Urinary bladder (tissue), 4 donors: ENCODE measurements around the gene LARGE1. TPM values are rescaled to one million over a fixed set of nuclear protein-coding genes. Genes with fewer than 3 reads are reported as not detected.

Source experiments
- DNase-seq: peaks from one replicate; pipeline ENCODE4 v3.0.0-alpha.2; 2015; ENCODE audit errors: extremely low spot score
- H3K27ac ChIP-seq: one replicate; pipeline ENCODE4 v1.5.1; 2013; ENCODE audit warnings: low read depth, mild to moderate bottlenecking, moderate library complexity
- H3K36me3 ChIP-seq: one replicate; pipeline ENCODE4 v1.6.1; 2013; ENCODE audit warnings: mild to moderate bottlenecking, moderate library complexity; ENCODE audit not compliant: insufficient read depth
- H3K4me1 ChIP-seq: one replicate; pipeline ENCODE4 v1.6.1; 2013; ENCODE audit warnings: mild to moderate bottlenecking, moderate library complexity; ENCODE audit not compliant: insufficient read depth
- H3K4me3 ChIP-seq: one replicate; pipeline ENCODE4 v1.5.1; 2013; ENCODE audit warnings: low read depth, low read length
- WGBS: extraction: QIAGEN DNeasy Blood & Tissue Kit; methylation state at CpG from one replicate; pipeline ENCODE4 v1.1.7; 2013; 5-methylcytosine and 5-hydroxymethylcytosine counted together
- polyA plus RNA-seq: library from polyadenylated mRNA; stranded (reverse); fragments of 200-250 nt; gene quantifications from one replicate; pipeline ENCODE4 v1.2.3, GENCODE V29; 2013
- total RNA-seq: library from RNA; depleted of rRNA; stranded (reverse); fragments of >200 nt; gene quantifications from one replicate; pipeline ENCODE4 v1.2.3, GENCODE V29; 2014
- donor health status: healthy with polysubstance abuse.
- donor health status: healthy.

LARGE1 gene
- total and polyA plus RNA-seq, 2 donors: 27.9 to 34.5 TPM

GRCh38 chr22:33776491-33776890 lies 143.8 kb downstream of the LARGE1 start:
- Histone ChIP-seq H3K4me3 (no peak overlapping the region), H3K4me1 (no peaks in the 10 kb centered on the region), H3K36me3 (no peaks in the 10 kb centered on the region), H3K27ac (no peak overlapping the region)
- 88% methylated on average over 7 of the region's 7 CpGs for WGBS
- no peak for DNase-seq

DNA sequence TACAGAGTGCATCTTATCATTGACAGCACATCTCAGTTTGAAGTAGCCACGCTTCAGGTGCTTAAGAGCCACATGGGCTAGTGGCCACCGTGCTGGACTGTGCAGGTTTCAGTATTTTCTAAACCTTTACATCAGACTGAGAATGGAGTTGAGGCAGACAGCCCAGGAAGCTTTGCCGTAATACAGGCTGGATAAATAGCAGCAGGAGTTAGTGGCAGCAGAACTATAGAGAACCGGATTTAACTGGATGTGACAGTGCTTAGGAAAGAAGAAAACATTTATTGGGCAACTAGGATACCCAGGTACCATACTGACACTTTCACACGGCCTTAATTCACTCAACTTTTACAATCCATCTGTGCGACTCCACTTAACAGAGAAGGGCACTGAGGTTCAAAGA lies 145.5 kb downstream of the LARGE1 start:
- WGBS: 85% methylated on average over 6 of the region's 6 CpGs
- no peaks in the 10 kb centered on the region for H3K36me3 ChIP-seq
- H3K27ac ChIP-seq: no peak overlapping the region
- H3K4me1 ChIP-seq: no peaks in the 10 kb centered on the region
- DNase-seq: no peak
- H3K4me3 ChIP-seq: no peak overlapping the region

- 82% methylated on average over 6 of the region's 6 CpGs for WGBS
Measured at GRCh38 chr22:33772745-33773144, 147.5 kb downstream of the LARGE1 start.

DNA sequence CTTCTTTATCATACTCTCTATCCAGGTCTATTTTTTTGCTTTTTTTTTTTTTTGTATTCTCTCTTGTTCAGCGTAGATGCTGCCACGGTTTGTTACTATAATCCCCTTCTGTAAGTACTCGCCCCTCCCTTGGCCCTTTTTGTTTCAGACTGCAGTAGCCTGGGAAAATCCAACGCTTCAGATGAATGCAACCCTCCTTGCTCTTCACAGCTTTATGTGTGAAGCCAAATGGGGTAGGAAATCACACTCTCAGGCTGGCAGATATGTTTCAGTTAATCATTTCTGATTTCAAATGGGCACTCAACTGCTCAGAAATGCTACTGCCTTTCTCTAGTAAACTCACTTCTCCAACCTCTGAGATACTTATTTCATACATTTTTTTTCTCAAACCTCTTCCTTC lies 149.1 kb downstream of the LARGE1 start:
- Histone ChIP-seq H3K27ac (no peak overlapping the region), H3K4me3 (no peak overlapping the region), H3K36me3 (no peaks in the 10 kb centered on the region), H3K4me1 (no peaks in the 10 kb centered on the region)
- WGBS: 91% methylated on average over 4 of the region's 4 CpGs
- no peak for DNase-seq

More at GRCh38 chr22:33772745-33773144, 147.5 kb downstream of the LARGE1 start:
- Histone ChIP-seq H3K4me1 (no peaks in the 10 kb centered on the region), H3K36me3 (no peaks in the 10 kb centered on the region), H3K4me3 (no peak overlapping the region), H3K27ac (no peak overlapping the region)
- no peak for DNase-seq

GRCh38 chr22:33770723-33771122 lies 149.6 kb downstream of the LARGE1 start:
- Histone ChIP-seq H3K36me3 (no peaks in the 10 kb centered on the region), H3K4me3 (no peak overlapping the region), H3K4me1 (no peaks in the 10 kb centered on the region), H3K27ac (no peak overlapping the region)
- 92% methylated on average over 3 of the region's 3 CpGs for WGBS
- DNase-seq: no peak

DNA sequence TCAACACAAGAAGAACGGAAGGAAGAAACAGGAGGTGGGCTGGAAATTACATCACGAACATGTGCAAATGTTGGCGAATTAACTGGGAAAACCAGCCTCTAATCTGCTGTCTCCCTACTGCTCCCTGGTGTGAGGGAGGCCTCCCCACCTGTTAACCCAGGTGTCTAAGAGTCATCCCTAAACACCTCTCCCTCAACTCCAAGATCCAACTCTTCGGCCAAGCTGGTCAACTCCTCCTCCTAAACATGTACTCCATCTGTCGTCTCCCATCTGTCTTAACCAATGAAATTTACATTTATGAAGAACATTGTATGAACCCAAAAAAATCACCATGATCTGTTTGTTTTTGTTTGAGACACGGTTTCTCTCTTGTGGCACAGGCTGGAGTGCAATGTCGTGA lies 154.2 kb downstream of the LARGE1 start:
- no peak for DNase-seq
- Histone ChIP-seq H3K4me3 (no peak overlapping the region), H3K36me3 (no peaks in the 10 kb centered on the region), H3K4me1 (no peaks in the 10 kb centered on the region), H3K27ac (no peak overlapping the region)
- 90% methylated on average over 7 of the region's 7 CpGs for WGBS

- Histone ChIP-seq H3K4me3 (no peak overlapping the region), H3K36me3 (no peaks in the 10 kb centered on the region)
- no peak for DNase-seq
Measured at GRCh38 chr22:33758961-33759360, 161.3 kb downstream of the LARGE1 start.

GRCh38 chr22:33757802-33758483 lies 162.3 kb downstream of the LARGE1 start:
- no peak for DNase-seq
- Histone ChIP-seq H3K27ac (no peak overlapping the region), H3K4me1 (no peaks in the 10 kb centered on the region), H3K4me3 (no peak overlapping the region), H3K36me3 (no peaks in the 10 kb centered on the region)
- 73% methylated on average over 9 of the region's 9 CpGs for WGBS

More at GRCh38 chr22:33758961-33759360, 161.3 kb downstream of the LARGE1 start:
- Histone ChIP-seq H3K27ac (no peak overlapping the region), H3K4me1 (no peaks in the 10 kb centered on the region)

DNA sequence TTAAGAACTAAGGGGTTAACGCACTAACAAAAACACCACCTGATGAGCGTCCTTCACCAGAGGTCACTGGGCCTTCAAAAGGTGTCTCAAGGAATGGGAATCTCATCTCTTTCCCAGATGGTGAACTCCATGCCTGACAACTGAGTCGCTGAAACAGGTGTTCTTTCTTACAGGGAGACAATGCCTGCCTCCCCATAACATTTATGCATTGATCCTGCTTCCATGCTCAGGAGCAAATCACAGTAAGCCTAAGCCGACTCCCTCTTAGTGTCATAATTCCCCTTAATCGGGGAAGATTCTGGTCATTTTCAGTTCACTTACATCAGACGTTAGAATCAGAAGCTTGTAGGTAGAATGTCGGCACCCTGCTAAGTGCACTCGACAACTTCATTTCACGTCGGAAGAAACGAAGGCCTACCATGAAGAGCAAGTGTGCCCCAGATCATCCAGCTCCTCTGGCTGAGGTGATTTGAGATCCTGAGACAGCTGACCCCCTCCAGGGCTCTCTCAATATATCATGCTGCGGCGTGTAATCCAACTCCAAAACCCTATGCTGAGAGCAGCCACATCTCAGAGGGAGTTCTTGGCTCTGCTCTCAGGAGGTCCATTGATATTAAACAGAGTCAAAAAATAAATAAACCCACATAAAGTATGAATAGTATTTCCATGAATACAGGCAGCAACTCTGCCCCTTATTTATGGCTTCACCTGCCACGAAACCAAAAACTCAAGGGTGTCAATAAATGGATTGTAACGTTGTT lies 163.1 kb downstream of the LARGE1 start:
- H3K4me1 ChIP-seq: no peaks in the 10 kb centered on the region
- no peaks in the 10 kb centered on the region for H3K36me3 ChIP-seq
- no peak overlapping the region for H3K27ac ChIP-seq
- 69% methylated on average over 15 of the region's 15 CpGs for WGBS
- no peak for DNase-seq
- H3K4me3 ChIP-seq: no peak overlapping the region

- 65% methylated on average over 10 of the region's 10 CpGs for WGBS
Measured at GRCh38 chr22:33756508-33756949, 163.7 kb downstream of the LARGE1 start.

GRCh38 chr22:33748714-33749113 lies 171.6 kb downstream of the LARGE1 start:
- Histone ChIP-seq H3K27ac (no peak overlapping the region), H3K4me3 (no peak overlapping the region), H3K4me1 (no peaks in the 10 kb centered on the region), H3K36me3 (no peaks in the 10 kb centered on the region)
- 93% methylated on average over 4 of the region's 4 CpGs for WGBS
- no peak for DNase-seq

More at GRCh38 chr22:33756508-33756949, 163.7 kb downstream of the LARGE1 start:
- Histone ChIP-seq H3K4me3 (no peak overlapping the region), H3K36me3 (no peaks in the 10 kb centered on the region), H3K27ac (no peak overlapping the region), H3K4me1 (no peaks in the 10 kb centered on the region)
- no peak for DNase-seq

DNA sequence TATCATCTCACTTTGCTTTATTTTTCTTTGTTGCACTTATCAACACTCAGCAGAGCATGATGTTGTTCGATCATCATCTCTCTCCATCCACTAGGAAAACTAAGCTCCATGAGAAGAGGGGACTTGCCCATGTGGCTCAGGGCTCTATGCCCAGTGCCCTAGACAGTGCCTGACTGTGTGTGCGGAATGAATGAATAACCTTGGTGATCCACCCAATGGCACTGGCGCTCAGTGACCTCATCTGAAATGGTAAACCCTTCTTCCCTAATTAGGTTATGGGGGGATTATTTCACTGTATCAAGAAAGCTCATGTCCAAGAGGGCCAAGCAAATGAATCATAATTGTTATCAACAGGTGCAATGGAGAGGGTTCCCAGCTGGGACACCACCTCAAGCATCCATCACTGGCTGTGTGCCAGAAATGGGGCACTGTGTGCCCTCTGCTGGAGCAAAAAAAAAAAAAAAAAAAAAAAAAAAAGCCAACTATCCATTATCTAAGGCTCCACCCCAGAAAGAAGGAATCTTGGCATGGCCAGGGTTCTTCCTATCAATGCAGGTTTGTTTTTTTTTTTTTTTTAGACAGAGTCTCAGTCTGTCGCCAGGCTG lies 172.6 kb downstream of the LARGE1 start:
- no peak for DNase-seq
- no peaks in the 10 kb centered on the region for H3K4me1 ChIP-seq
- WGBS: 95% methylated on average over 4 of the region's 4 CpGs

DNA sequence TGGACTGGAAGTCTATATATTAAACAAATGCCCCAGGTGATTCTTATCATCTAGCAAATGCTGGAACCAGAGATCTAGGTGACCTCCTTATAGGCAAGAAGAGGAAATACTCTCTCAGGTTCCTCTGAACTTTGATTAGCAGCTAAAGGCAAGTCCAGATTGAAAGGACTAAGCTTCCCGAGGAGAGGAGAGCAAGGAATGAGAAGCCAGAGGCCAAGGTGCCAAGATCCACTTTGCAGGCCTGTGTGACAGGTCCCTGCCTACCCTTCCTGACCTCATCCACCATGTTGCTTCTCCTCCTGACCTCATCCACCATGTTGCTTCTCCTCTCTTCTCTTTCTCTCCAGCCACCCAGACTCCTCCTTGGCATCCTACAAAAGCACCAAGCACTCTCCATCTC lies 173.2 kb downstream of the LARGE1 start:
- 77% methylated on average over 1 of the region's 1 CpG for WGBS
- no peaks in the 10 kb centered on the region for H3K36me3 ChIP-seq
- H3K27ac ChIP-seq: no peak overlapping the region
- no peaks in the 10 kb centered on the region for H3K4me1 ChIP-seq
- no peak for DNase-seq
- no peak overlapping the region for H3K4me3 ChIP-seq

More for the DNA sequence above, 172.6 kb downstream of the LARGE1 start:
- no peaks in the 10 kb centered on the region for H3K36me3 ChIP-seq
- H3K4me3 ChIP-seq: no peak overlapping the region
- no peak overlapping the region for H3K27ac ChIP-seq

- 90% methylated on average over 3 of the region's 3 CpGs for WGBS
- no peak overlapping the region for H3K4me3 ChIP-seq
- H3K27ac ChIP-seq: no peak overlapping the region
- no peak for DNase-seq
- H3K4me1 ChIP-seq: no peaks in the 10 kb centered on the region
- H3K36me3 ChIP-seq: no peaks in the 10 kb centered on the region
Measured at GRCh38 chr22:33746501-33746928, 173.8 kb downstream of the LARGE1 start.
